GM10248 (cell line): ENCODE results near the gene GPC6.

Source experiments
- CTCF ChIA-PET: fragments of 300-600 bp; sonication (Branson Sonifier 250); formaldehyde crosslinking; extraction: SDS; loops from one replicate; lab custom pipeline; 2021; ENCODE audit warnings: antibody characterized with exemption; lab: Yijun Ruan, JAX
- POLR2A ChIA-PET: fragments of 350-650 bp; sonication (Branson Sonifier 250); formaldehyde crosslinking; extraction: SDS; loops from one replicate; lab custom pipeline; 2020; ENCODE audit warnings: antibody characterized with exemption; lab: Yijun Ruan, JAX
- DNase-seq: peaks from one replicate; pipeline ENCODE4 v3.0.0; 2012; ENCODE audit errors: extremely low spot score
- TF ChIP-seq, protein P1 (sequence below): IDR thresholded peaks from 2 replicates; pipeline ENCODE4 v1.5.1; 2012; ENCODE audit warnings: mild to moderate bottlenecking, low read depth; ENCODE audit errors: extremely low read depth, missing control alignments, control extremely low read depth

Gene GPC6

DNA sequence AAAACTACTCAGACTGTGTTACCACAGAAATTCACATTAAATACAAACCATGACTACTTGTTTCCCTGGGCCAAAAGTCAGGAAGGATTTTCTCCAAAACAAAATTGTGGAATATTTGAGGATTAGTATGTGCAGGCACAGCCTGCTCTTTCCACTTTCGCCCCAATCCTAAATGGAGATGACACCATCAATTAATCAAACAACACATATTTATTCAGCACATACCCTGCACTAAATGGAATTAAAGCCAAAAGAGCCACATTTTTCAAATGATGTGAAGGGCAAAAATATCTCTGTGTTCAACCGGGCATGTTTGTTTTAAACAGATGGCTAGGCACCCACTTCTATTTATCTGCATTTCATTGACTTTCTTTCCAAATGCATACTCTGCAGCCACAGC, 729.8 kb downstream of the GPC6 start:
- TF ChIP-seq, protein P1, sequence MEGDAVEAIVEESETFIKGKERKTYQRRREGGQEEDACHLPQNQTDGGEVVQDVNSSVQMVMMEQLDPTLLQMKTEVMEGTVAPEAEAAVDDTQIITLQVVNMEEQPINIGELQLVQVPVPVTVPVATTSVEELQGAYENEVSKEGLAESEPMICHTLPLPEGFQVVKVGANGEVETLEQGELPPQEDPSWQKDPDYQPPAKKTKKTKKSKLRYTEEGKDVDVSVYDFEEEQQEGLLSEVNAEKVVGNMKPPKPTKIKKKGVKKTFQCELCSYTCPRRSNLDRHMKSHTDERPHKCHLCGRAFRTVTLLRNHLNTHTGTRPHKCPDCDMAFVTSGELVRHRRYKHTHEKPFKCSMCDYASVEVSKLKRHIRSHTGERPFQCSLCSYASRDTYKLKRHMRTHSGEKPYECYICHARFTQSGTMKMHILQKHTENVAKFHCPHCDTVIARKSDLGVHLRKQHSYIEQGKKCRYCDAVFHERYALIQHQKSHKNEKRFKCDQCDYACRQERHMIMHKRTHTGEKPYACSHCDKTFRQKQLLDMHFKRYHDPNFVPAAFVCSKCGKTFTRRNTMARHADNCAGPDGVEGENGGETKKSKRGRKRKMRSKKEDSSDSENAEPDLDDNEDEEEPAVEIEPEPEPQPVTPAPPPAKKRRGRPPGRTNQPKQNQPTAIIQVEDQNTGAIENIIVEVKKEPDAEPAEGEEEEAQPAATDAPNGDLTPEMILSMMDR: no peak
- POLR2A ChIA-PET: no interaction called here
- no peak for DNase-seq
- CTCF ChIA-PET: interaction anchor here (2.7 kb wide), 1 partner anchor 10 kb away, joined by 7 read pairs; no protein-coding TSS in a partner anchor

- no peak for DNase-seq
- ChIA-PET POLR2A (no interaction called here), CTCF (interaction anchor here (2.7 kb wide), 1 partner anchor 11 kb away, joined by 7 read pairs; no protein-coding TSS in a partner anchor)
- TF ChIP-seq, protein P1: no peak
These were observed 730.8 kb downstream of the GPC6 start for GRCh38 chr13:93957371-93957770.

GRCh38 chr13:93959796-93960533, 733.4 kb downstream of the GPC6 start:
- TF ChIP-seq, protein P1: no peak
- ChIA-PET CTCF (no interaction called here), POLR2A (no interaction called here)
- DNase-seq: no peak

GRCh38 chr13:93963266-93964145, 736.9 kb downstream of the GPC6 start:
- CTCF ChIA-PET: interaction anchor here (1.1 kb wide), 1 partner anchor 9 kb away, joined by 5 read pairs; no protein-coding TSS in a partner anchor
- TF ChIP-seq, protein P1: no peak
- POLR2A ChIA-PET: no interaction called here
- DNase-seq: no peak

DNA sequence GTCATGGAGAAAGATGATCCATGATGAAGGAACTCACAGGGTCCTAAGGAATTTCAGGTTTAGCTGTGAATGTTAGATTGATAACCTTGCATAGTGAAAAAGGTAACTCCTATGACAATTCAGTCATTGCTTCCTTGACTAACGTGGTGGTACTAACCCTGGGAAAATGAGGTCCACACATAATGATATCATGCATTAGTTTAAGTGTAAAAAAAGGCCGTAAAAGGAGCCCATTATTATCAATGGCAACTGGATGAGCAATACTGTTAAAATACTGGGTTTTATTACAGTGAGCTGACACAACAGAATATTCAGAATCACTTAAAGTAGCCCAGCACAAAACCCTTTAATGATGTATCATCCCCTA, 737.5 kb downstream of the GPC6 start:
- TF ChIP-seq, protein P1: no peak
- no peak for DNase-seq
- ChIA-PET CTCF (interaction anchor here (1.2 kb wide), 1 partner anchor 11 kb away, joined by 3 read pairs; no protein-coding TSS in a partner anchor), POLR2A (no interaction called here)

DNA sequence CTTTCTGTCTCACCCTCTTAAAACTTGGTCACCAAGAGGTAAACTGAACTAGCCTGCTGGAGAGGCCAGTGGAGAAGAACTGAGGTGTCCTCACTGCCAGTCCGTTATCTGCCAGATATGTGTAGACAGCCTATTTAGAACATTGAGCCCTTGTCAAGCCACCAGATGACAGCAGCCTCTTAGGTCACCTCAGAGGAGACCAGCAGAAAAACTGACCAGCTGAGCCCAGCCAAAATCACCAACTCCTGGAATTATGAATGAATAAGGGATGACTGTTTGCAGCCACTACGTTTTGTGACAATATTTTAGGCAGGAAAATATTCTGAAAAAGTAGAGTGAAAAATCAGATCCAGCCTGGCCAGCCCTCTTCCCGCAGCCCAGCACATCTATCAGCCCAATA, 739.0 kb downstream of the GPC6 start:
- CTCF ChIA-PET: no interaction called here
- TF ChIP-seq, protein P1: no peak
- DNase-seq: no peak
- POLR2A ChIA-PET: no interaction called here
